ENCODE data around the gene NSDHL.

DNA sequence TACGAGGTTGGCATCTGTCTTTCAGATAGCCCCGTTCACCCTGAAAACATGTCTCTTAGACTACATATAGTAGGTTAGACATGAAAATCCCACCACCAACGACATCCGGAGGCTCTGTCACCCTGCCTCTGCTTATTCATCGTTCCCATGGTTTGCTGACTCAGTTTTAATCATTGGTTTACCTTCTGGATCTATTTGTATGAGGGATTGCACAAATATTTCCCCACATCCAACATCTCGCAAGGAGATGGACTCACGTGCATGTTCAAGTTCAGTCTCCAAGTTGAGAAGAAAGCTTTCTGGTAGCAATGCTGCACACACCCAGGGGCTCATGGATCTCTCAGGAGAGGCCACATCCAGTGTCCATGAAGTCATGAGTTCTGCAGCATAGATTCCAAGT lies 11.1 kb upstream of the NSDHL start:
- TF ChIP-seq, protein P1, sequence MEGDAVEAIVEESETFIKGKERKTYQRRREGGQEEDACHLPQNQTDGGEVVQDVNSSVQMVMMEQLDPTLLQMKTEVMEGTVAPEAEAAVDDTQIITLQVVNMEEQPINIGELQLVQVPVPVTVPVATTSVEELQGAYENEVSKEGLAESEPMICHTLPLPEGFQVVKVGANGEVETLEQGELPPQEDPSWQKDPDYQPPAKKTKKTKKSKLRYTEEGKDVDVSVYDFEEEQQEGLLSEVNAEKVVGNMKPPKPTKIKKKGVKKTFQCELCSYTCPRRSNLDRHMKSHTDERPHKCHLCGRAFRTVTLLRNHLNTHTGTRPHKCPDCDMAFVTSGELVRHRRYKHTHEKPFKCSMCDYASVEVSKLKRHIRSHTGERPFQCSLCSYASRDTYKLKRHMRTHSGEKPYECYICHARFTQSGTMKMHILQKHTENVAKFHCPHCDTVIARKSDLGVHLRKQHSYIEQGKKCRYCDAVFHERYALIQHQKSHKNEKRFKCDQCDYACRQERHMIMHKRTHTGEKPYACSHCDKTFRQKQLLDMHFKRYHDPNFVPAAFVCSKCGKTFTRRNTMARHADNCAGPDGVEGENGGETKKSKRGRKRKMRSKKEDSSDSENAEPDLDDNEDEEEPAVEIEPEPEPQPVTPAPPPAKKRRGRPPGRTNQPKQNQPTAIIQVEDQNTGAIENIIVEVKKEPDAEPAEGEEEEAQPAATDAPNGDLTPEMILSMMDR (conservative IDR thresholded peaks at IDR 0.05; ENCODE audit: low read length) = no peak
- TF ChIP-seq EZH2phosphoT487 (IDR thresholded peaks at IDR 0.05; ENCODE audit: borderline replicate concordance, low read depth, low read length) = no peak
